CD14-positive monocyte (primary cell): Measurements from ENCODE around the gene FRMD6. TPM values are rescaled to one million over a fixed set of nuclear protein-coding genes. Genes with fewer than 3 reads are reported as not detected.

Experiments
- DNase-seq, 3 donors: peaks; one replicate each; pipeline ENCODE4 v3.0.0-alpha.2; 2011 to 2022
- H2AFZ ChIP-seq: 2 replicates; pipeline ENCODE4 v1.6.0; 2012; ENCODE audit warnings: mild to moderate bottlenecking, low read depth, low read length, inconsistent platforms; ENCODE audit not compliant: insufficient read depth, poor library complexity, severe bottlenecking
- H3K27ac ChIP-seq, 2 donors: 1 replicate in 1 of 2; 2 replicates in 1 of 2; pipeline ENCODE4 v1.5.1; 2012 to 2013; ENCODE audit warnings: low read length in 2 of 2, control low read depth in 1 of 2, inconsistent platforms in 1 of 2, low read depth in 1 of 2, mild to moderate bottlenecking in 1 of 2
- H3K27me3 ChIP-seq, 2 donors: one replicate each; pipeline versions ENCODE4 v1.6.0 to v1.6.1; 2011 to 2013; ENCODE audit warnings: low read length in 2 of 2; ENCODE audit not compliant: control insufficient read depth in 2 of 2, insufficient read depth in 2 of 2
- H3K36me3 ChIP-seq, 2 donors: replicated peaks in 1 of 2; 1 replicate in 1 of 2; 2 replicates in 1 of 2; pipeline versions ENCODE4 v1.5.1 to v1.6.1; 2012 to 2013; ENCODE audit warnings: low read length in 2 of 2, control low read depth in 1 of 2, inconsistent platforms in 1 of 2, mild to moderate bottlenecking in 1 of 2; ENCODE audit not compliant: insufficient read depth in 2 of 2, control insufficient read depth in 1 of 2
- H3K4me1 ChIP-seq, 2 donors: 1 replicate in 1 of 2; 2 replicates in 1 of 2; pipeline versions ENCODE4 v1.5.1 to v1.6.1; 2012 to 2013; ENCODE audit warnings: low read length in 2 of 2, control low read depth in 1 of 2, inconsistent platforms in 1 of 2, mild to moderate bottlenecking in 1 of 2, moderate library complexity in 1 of 2; ENCODE audit not compliant: insufficient read depth in 2 of 2, control insufficient read depth in 1 of 2
- H3K4me2 ChIP-seq: replicated peaks from 2 replicates; pipeline ENCODE3; 2012; ENCODE audit warnings: low read length, moderate library complexity, mild to moderate bottlenecking; ENCODE audit not compliant: poor library complexity, severe bottlenecking; ENCODE audit errors: extremely low read depth
- H3K4me3 ChIP-seq, 3 experiments: fragments of 200-600 bp in 1 of 3; sonication (generic) in 1 of 3; replicated peaks in 1 of 3; 1 replicate in 2 of 3; 2 replicates in 1 of 3; pipeline ENCODE4 v1.5.1; 2011 to 2013; ENCODE audit warnings: low read length in 3 of 3, mild to moderate bottlenecking in 3 of 3, control low read depth in 2 of 3, low read depth in 2 of 3, inconsistent platforms in 1 of 3, moderate library complexity in 1 of 3
- H3K79me2 ChIP-seq: 2 replicates; pipeline ENCODE4 v1.6.0; 2012; ENCODE audit warnings: mild to moderate bottlenecking, control low read depth, inconsistent platforms, low read length, moderate library complexity; ENCODE audit not compliant: insufficient read depth
- H3K9ac ChIP-seq: 2 replicates; pipeline ENCODE4 v1.6.0; 2017; ENCODE audit warnings: low read length, mild to moderate bottlenecking; ENCODE audit not compliant: insufficient read depth, poor library complexity, severe bottlenecking
- H3K9me3 ChIP-seq, 2 donors: replicated peaks in 1 of 2; 1 replicate in 1 of 2; 2 replicates in 1 of 2; pipeline versions ENCODE4 v1.5.1 to v1.6.1; 2012 to 2013; ENCODE audit warnings: low read length in 2 of 2, control low read depth in 1 of 2; ENCODE audit not compliant: control insufficient read depth in 1 of 2, insufficient read depth in 1 of 2
- H4K20me1 ChIP-seq: 2 replicates; pipeline ENCODE4 v1.6.0; 2012; ENCODE audit warnings: mild to moderate bottlenecking, low read length, control low read depth, moderate library complexity; ENCODE audit not compliant: insufficient read depth
- H3K27ac Mint-ChIP-seq, 7 donors: one replicate each; pipeline ENCODE4 v1.8.0; 2020; ENCODE audit warnings: mild to moderate bottlenecking in 7 of 7, mixed read lengths in 7 of 7, moderate library complexity in 6 of 7, inconsistent platforms in 2 of 7
- H3K27me3 Mint-ChIP-seq, 3 donors: one replicate each; pipeline ENCODE4 v1.8.0; 2021 to 2022; ENCODE audit warnings: low read depth in 3 of 3, mild to moderate bottlenecking in 3 of 3, mixed read lengths in 3 of 3, moderate library complexity in 3 of 3, inconsistent platforms in 1 of 3
- H3K36me3 Mint-ChIP-seq, 2 donors: one replicate each; pipeline ENCODE4 v1.8.0; 2020; ENCODE audit warnings: mixed read lengths in 2 of 2, inconsistent platforms in 1 of 2, mild to moderate bottlenecking in 1 of 2
- H3K4me1 Mint-ChIP-seq: one replicate; pipeline ENCODE4 v1.8.0; 2020; ENCODE audit warnings: mild to moderate bottlenecking, mixed read lengths
- H3K4me3 Mint-ChIP-seq, 2 donors: one replicate each; pipeline ENCODE4 v1.8.0; 2020; ENCODE audit warnings: mild to moderate bottlenecking in 2 of 2, mixed read lengths in 2 of 2, moderate library complexity in 1 of 2
- H3K9me3 Mint-ChIP-seq, 7 donors: one replicate each; pipeline ENCODE4 v1.8.0; 2020 to 2022; ENCODE audit warnings: mixed read lengths in 7 of 7, mild to moderate bottlenecking in 6 of 7, moderate library complexity in 6 of 7, inconsistent platforms in 2 of 7
- WGBS: methylation state at CpG from one replicate; pipeline ENCODE4 v1.1.5; 2013; ENCODE audit warnings: missing lambda C conversion rate; ENCODE audit not compliant: insufficient coverage; 5-methylcytosine and 5-hydroxymethylcytosine counted together
- intact Hi-C, 2 donors: fragments of 100-400 bp; cut with micrococcal nuclease; formaldehyde crosslinking; loops; one replicate each; pipeline versions ENCODE4 v1.15.0 to v1.15.1; 2023
- polyA plus RNA-seq, 3 donors: library from polyadenylated mRNA; depleted of rRNA in 1 of 3; unstranded in 2 of 3; stranded (reverse) in 1 of 3; fragments of 300-500 nt in 2 of 3; fragments of >200 nt in 1 of 3; fragmentation: Illumina TruSeq in 2 of 3; gene quantifications; 1 replicate in 2 of 3; 2 replicates in 1 of 3; pipeline ENCODE4 v1.2.3, GENCODE V29; 2012 to 2021
- TF ChIP-seq, protein P1 (sequence below): fragments of 200-600 bp; IDR thresholded peaks from one replicate; pipeline ENCODE4 v1.8.0; 2022; ENCODE audit warnings: antibody characterized with exemption, mild to moderate bottlenecking

The FRMD6 gene
- polyA plus RNA-seq, 3 donors, result 0.12 to 0.25 (median 0.12) TPM

DNA sequence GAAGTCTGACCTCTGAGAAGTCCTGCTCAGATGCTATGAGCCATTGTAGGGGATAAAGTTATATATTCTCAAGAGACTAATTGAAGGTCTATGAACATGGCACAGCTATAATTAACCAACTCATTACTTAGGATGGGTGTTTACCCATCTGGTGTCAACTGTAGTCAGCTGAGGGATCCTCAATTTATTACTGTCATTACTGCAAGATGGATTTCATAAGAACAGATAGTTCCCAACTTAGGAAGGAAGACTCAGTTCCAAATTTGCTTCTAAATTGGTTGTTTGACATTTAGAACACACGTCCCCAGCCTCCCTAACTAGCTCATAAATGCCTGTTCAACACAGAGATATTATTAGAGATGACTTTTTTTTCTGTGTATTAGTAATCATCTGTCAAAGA lies 81.4 kb downstream of the FRMD6 start:
- H3K36me3 ChIP-seq, result no peaks in the 10 kb centered on the region
- H3K79me2 ChIP-seq, result no peaks in the 10 kb centered on the region
- no peaks in the 10 kb centered on the region for H3K4me1 ChIP-seq
- no peaks in the 10 kb centered on the region for H3K9me3 ChIP-seq
- Mint-ChIP-seq H3K4me3 (no peak overlapping the region), H3K27me3 (peaks cover 9 to 29% (median 12%) of the 10 kb centered on the region in 3 donors), H3K36me3 (no peaks in the 10 kb centered on the region), H3K9me3 (peaks cover 0 to 6% (median 0%) of the 10 kb centered on the region in 7 donors), H3K27ac (no peak overlapping the region), H3K4me1 (no peaks in the 10 kb centered on the region)
- H3K9ac ChIP-seq, result no peak overlapping the region
- no peak overlapping the region for H2AFZ ChIP-seq
- H3K4me3 ChIP-seq, result no peak overlapping the region
- TF ChIP-seq, protein P1, sequence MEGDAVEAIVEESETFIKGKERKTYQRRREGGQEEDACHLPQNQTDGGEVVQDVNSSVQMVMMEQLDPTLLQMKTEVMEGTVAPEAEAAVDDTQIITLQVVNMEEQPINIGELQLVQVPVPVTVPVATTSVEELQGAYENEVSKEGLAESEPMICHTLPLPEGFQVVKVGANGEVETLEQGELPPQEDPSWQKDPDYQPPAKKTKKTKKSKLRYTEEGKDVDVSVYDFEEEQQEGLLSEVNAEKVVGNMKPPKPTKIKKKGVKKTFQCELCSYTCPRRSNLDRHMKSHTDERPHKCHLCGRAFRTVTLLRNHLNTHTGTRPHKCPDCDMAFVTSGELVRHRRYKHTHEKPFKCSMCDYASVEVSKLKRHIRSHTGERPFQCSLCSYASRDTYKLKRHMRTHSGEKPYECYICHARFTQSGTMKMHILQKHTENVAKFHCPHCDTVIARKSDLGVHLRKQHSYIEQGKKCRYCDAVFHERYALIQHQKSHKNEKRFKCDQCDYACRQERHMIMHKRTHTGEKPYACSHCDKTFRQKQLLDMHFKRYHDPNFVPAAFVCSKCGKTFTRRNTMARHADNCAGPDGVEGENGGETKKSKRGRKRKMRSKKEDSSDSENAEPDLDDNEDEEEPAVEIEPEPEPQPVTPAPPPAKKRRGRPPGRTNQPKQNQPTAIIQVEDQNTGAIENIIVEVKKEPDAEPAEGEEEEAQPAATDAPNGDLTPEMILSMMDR, result no peak
- no peaks in the 10 kb centered on the region for H4K20me1 ChIP-seq
- WGBS, result no CpG with 5 or more reads among the region's 1 CpG
- no peak for DNase-seq
- no peak overlapping the region for H3K27ac ChIP-seq
- intact Hi-C loops, result no loop called here
- peaks cover 8 to 19% of the 10 kb centered on the region in 2 donors for H3K27me3 ChIP-seq
- no peak overlapping the region for H3K4me2 ChIP-seq

DNA sequence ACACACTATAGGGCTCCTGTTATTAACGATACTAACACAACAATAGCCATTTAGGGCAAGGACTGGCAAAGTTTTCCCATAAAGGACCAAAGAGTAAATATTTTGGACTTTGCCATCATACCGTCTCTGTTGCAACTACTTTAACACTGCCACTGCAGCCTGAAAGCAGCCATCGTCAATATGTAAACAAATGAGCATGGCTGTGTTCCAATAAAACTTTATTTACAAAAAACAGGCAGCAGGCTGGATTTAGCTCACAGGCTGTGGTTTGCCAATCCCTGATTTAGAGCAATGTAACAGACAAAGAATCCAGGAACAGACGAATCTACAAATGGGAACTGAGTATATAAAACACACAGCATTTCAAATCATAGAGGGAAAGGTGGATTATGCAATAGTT lies 84.1 kb downstream of the FRMD6 start:
- H3K4me1 ChIP-seq, result no peaks in the 10 kb centered on the region
- Mint-ChIP-seq H3K27ac (no peak overlapping the region), H3K4me1 (no peaks in the 10 kb centered on the region), H3K4me3 (no peak overlapping the region), H3K36me3 (no peaks in the 10 kb centered on the region), H3K27me3 (peaks cover 12 to 37% (median 14%) of the 10 kb centered on the region in 3 donors), H3K9me3 (peaks cover 0 to 6% (median 0%) of the 10 kb centered on the region in 7 donors)
- WGBS, result 100% methylated on average over 3 of the region's 4 CpGs
- no peak overlapping the region for H2AFZ ChIP-seq
- no peak overlapping the region for H3K4me3 ChIP-seq
- no peaks in the 10 kb centered on the region for H3K36me3 ChIP-seq
- H3K27ac ChIP-seq, result no peak overlapping the region
- no peak for DNase-seq
- no peak overlapping the region for H3K9ac ChIP-seq
- no peak overlapping the region for H3K4me2 ChIP-seq
- intact Hi-C loops, result no loop called here
- H4K20me1 ChIP-seq, result no peaks in the 10 kb centered on the region
- no peaks in the 10 kb centered on the region for H3K9me3 ChIP-seq
- H3K27me3 ChIP-seq, result peaks cover 8 to 19% of the 10 kb centered on the region in 2 donors
- TF ChIP-seq, protein P1, result no peak
- no peaks in the 10 kb centered on the region for H3K79me2 ChIP-seq
